Activated CD8-positive, alpha-beta T cell treated with anti-CD3 and anti-CD28 coated beads for 36 hours (primary cell): Measurements from ENCODE around the gene CYP2B6. TPM values are rescaled to one million over a fixed set of nuclear protein-coding genes. Genes with fewer than 3 reads are reported as not detected.
"Not testable (repeated sequence)": the region's sequence is repeated elsewhere in the genome, so short reads cannot be mapped to it uniquely, and the experiment has no call there.

Experiments used
- ATAC-seq: fragments of 200-7000 bp; cut with Tn5 transposase; one replicate; pipeline ENCODE4 v1.10.0; 2021; ENCODE audit warnings: mild to moderate bottlenecking, moderate library complexity
- CTCF ChIA-PET: fragments of 350-600 bp; sonication (Branson Sonifier 250); formaldehyde crosslinking; loops from one replicate; lab custom pipeline; 2021; ENCODE audit warnings: antibody characterized with exemption; lab: Charles Lee
- POLR2A ChIA-PET: fragments of 350-600 bp; sonication (Branson Sonifier 250); formaldehyde crosslinking; loops from one replicate; lab custom pipeline; 2021; ENCODE audit warnings: antibody characterized with exemption; lab: Charles Lee
- DNase-seq: peaks from one replicate; pipeline ENCODE4 v3.0.0-alpha.2; 2020
- H3K27ac Mint-ChIP-seq: one replicate; pipeline ENCODE4 v1.8.0; 2021; ENCODE audit warnings: mild to moderate bottlenecking, mixed read lengths
- H3K27me3 Mint-ChIP-seq: one replicate; pipeline ENCODE4 v1.8.0; 2021; ENCODE audit warnings: mixed read lengths
- H3K36me3 Mint-ChIP-seq: one replicate; pipeline ENCODE4 v1.8.0; 2021; ENCODE audit warnings: low read depth, mixed read lengths
- H3K4me1 Mint-ChIP-seq: one replicate; pipeline ENCODE4 v1.8.0; 2021; ENCODE audit warnings: low read depth, mixed read lengths
- H3K4me3 Mint-ChIP-seq: one replicate; pipeline ENCODE4 v1.8.0; 2021; ENCODE audit warnings: mild to moderate bottlenecking, moderate library complexity, mixed read lengths
- H3K9me3 Mint-ChIP-seq: one replicate; pipeline ENCODE4 v1.8.0; 2021; ENCODE audit warnings: mixed read lengths
- intact Hi-C: fragments of 100-400 bp; cut with micrococcal nuclease; formaldehyde crosslinking; loops from one replicate; pipeline ENCODE4 v1.10.0; 2022
- total RNA-seq, 2 experiments: library from RNA; stranded (reverse); gene quantifications; one replicate each; pipeline ENCODE4 v1.2.3, GENCODE V29; 2021
- TF ChIP-seq, protein P1 (sequence below): fragments of 200-600 bp; IDR thresholded peaks from one replicate; pipeline ENCODE4 v1.8.0; 2022; ENCODE audit warnings: antibody characterized with exemption, mild to moderate bottlenecking

Gene CYP2B6
- total RNA-seq, 2 experiments from 2014 or later: not detected

DNA sequence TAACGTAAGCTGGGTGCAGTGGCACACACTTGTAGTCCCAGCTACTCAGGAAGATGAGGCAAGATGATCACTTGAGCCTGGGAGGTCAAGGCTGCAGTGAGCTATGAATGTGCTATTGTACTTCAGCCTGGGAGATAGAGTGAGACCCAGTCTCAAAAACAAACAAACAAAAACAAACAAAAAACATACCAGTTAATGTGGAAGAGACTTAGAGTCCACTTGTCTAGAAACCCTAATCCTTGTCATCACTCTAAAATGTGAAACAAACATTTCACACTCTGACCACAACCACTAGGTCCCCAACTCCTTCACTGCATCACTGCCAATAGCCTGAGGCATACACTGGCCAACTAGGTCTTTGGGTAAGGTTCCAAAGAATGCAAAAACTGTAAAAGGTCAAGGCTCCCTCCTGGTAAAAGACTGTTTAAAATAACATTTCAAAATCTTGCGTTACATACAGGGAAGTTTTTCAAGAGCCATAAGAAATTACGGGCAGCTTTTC lies 28.6 kb upstream of the CYP2B6 start:
- H3K4me3 Mint-ChIP-seq: no peak overlapping the region
- CTCF ChIA-PET: interaction anchor here (1.8 kb wide), 1 partner anchor 12 kb away, joined by 7 read pairs; no protein-coding TSS in a partner anchor
- H3K4me1 Mint-ChIP-seq: peaks cover under 1% of the 10 kb centered on the region
- peaks cover 8% of the 10 kb centered on the region for H3K27me3 Mint-ChIP-seq
- H3K27ac Mint-ChIP-seq: no peak overlapping the region
- peaks cover 3% of the 10 kb centered on the region for H3K9me3 Mint-ChIP-seq
- no peaks in the 10 kb centered on the region for H3K36me3 Mint-ChIP-seq
- ATAC-seq (no peak), DNase-seq (no peak)
- TF ChIP-seq, protein P1, sequence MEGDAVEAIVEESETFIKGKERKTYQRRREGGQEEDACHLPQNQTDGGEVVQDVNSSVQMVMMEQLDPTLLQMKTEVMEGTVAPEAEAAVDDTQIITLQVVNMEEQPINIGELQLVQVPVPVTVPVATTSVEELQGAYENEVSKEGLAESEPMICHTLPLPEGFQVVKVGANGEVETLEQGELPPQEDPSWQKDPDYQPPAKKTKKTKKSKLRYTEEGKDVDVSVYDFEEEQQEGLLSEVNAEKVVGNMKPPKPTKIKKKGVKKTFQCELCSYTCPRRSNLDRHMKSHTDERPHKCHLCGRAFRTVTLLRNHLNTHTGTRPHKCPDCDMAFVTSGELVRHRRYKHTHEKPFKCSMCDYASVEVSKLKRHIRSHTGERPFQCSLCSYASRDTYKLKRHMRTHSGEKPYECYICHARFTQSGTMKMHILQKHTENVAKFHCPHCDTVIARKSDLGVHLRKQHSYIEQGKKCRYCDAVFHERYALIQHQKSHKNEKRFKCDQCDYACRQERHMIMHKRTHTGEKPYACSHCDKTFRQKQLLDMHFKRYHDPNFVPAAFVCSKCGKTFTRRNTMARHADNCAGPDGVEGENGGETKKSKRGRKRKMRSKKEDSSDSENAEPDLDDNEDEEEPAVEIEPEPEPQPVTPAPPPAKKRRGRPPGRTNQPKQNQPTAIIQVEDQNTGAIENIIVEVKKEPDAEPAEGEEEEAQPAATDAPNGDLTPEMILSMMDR: no peak
- intact Hi-C loops: no loop called here
- POLR2A ChIA-PET: no interaction called here

DNA sequence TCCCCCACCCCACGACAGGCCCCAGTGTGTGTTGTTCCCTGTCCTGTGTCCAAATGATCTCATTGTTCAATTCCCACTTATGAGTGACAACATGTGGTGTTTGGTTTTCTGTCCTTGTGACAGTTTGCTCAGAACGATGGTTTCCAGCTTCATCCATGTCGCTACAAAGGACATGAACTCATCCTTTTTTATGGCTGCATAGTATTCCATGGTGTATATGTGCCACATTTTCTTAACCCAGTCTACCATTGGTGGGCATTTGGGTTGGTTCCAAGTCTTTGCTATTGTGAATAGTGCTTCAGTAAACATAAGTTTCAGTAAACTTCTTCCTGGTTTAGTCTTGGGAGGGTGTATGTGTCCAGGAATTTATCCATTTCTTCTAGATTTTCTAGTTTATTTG lies 26.7 kb upstream of the CYP2B6 start:
- DNase-seq, H3K36me3 Mint-ChIP-seq, POLR2A ChIA-PET, intact Hi-C loops, CTCF ChIA-PET, H3K27ac Mint-ChIP-seq, H3K4me3 Mint-ChIP-seq, H3K9me3 Mint-ChIP-seq, ATAC-seq, H3K27me3 Mint-ChIP-seq: not testable (repeated sequence)
- peaks cover 11% of the 10 kb centered on the region for H3K4me1 Mint-ChIP-seq

DNA sequence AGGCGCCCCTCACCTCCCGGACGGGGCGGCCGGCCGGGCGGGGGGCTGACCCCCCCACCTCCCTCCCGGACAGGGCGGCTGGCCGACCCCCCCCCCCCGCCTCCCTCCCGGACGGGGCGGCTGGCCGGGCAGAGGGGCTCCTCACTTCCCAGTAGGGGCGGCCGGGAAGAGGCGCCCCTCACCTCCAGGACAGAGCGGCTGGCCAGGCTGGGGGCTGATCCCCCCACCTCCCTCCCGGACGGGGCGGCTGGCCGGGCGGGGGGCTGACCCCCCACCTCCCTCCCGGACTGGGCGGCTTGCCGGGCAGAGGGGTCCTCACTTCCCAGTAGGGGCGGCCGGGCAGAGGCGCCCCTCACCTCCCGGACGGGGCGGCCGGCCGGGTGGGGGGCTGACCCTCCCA lies 25.7 kb upstream of the CYP2B6 start:
- CTCF ChIA-PET: not testable (repeated sequence)

DNA sequence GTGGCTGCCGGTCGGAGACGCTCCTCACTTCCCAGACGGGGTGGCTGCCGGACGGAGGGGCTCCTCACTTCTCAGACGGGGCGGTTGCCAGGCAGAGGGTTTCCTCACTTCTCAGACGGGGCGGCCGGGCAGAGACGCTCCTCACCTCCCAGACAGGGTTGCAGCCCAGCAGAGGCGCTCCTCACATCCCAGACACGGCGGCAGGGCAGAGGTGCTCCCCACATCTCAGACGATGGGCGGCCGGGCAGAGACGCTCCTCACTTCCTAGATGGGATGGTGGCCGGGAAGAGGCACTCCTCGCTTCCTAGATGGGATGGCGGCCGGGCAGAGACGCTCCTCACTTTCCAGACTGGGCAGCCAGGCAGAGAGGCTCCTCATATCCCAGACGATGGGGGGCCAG lies 24.5 kb upstream of the CYP2B6 start:
- H3K27me3 Mint-ChIP-seq, POLR2A ChIA-PET, H3K36me3 Mint-ChIP-seq, CTCF ChIA-PET, DNase-seq, intact Hi-C loops, H3K4me3 Mint-ChIP-seq, ATAC-seq, H3K9me3 Mint-ChIP-seq, H3K27ac Mint-ChIP-seq: not testable (repeated sequence)
- peaks cover 33% of the 10 kb centered on the region for H3K4me1 Mint-ChIP-seq

More for the DNA sequence above, 25.7 kb upstream of the CYP2B6 start:
- intact Hi-C loops, H3K9me3 Mint-ChIP-seq, DNase-seq, H3K27ac Mint-ChIP-seq, POLR2A ChIA-PET, H3K27me3 Mint-ChIP-seq, H3K4me3 Mint-ChIP-seq, ATAC-seq, H3K36me3 Mint-ChIP-seq: not testable (repeated sequence)
- H3K4me1 Mint-ChIP-seq: peaks cover 21% of the 10 kb centered on the region

DNA sequence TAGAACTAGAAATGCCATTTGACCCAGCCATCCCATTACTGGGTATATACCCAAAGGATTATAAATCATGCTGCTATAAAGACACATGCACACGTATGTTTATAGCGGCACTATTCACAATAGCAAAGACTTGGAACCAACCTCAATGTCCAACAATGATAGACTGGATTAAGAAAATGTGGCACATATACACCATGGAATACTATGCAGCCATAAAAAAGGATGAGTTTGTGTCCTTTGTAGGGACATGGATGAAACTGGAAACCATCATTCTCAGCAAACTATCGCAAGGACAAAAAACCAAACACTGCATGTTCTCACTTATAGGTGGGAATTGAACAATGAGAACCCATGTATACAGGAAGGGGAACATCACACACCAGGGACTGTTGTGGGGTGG lies 23.0 kb upstream of the CYP2B6 start:
- peaks cover 33% of the 10 kb centered on the region for H3K4me1 Mint-ChIP-seq
- H3K9me3 Mint-ChIP-seq, ATAC-seq, CTCF ChIA-PET, DNase-seq, H3K4me3 Mint-ChIP-seq, H3K36me3 Mint-ChIP-seq, H3K27me3 Mint-ChIP-seq, intact Hi-C loops, H3K27ac Mint-ChIP-seq, POLR2A ChIA-PET: not testable (repeated sequence)

DNA sequence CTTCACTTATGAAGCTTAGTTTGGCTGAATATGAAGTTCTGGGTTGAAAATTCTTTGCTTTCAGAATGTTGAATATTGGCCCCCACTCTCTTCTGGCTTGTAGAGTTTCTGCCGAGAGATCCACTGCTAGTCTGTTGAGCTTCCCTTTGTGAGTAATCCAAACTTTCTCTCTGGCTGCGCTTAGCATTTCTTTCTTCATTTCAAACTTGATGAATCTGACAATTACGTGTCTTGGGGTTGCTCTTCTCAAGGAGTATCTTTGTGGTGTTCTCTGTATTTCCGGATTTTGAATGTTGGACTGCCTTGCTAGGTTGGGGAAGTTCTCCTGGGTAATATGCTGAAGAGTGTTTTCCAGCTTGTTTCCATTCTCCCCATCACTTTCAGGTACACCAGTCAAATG lies 21.4 kb upstream of the CYP2B6 start:
- intact Hi-C loops, H3K9me3 Mint-ChIP-seq, ATAC-seq: not testable (repeated sequence)

DNA sequence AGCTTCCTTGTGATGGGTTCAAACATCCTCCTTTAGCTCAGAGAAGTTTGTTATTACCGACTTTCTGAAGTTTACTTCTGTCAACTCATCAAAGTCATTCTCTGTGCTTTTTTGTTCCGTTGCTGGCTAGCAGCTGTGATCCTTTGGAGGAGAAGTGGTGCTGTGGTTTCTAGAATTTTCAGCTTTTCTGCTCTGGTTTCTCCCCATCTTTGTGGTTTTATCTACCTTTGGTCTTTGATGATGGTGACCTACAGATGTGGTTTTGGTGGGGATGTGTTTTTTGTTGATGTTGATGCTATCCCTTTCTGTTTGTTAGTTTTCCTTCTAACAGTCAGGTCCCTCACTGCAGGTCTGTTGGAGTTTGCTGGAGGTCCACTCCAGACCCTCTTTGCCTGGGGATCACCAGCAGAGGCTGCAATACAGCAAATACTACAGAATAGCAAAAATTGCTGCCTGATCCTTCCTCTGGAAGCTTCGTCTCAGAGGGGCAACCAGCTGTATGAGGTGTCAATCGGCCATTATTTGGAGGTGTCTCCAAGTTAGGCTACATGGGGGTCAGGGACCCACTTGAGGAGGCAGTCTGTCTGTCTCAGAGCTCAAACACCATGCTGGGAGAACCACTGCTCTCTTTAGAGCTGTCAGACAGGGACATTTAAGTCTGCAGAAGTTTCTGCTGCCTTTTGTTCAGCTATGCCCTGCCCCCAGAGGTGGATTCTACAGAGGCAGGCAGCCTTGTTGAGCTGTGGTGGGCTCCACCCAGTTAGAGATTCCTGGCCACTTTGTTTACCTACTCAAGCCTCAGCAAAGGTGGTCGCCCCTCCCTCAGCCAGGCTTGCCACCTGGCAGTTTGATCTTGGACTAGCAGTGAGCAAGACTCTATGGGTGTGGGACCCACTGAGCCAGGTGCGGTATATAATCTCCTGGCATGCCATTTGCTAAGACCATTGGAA lies 20.4 kb upstream of the CYP2B6 start:
- intact Hi-C loops, H3K27ac Mint-ChIP-seq, H3K4me3 Mint-ChIP-seq, H3K36me3 Mint-ChIP-seq, H3K27me3 Mint-ChIP-seq, ATAC-seq, POLR2A ChIA-PET, H3K9me3 Mint-ChIP-seq: not testable (repeated sequence)
- CTCF ChIA-PET: interaction anchor here (1.4 to 1.7 kb wide), 2 partner anchors 20 to 174 kb away, joined by 4 read pairs; partner anchors contain the start of gene CYP2B6
- DNase-seq: peak; percentile 5
- H3K4me1 Mint-ChIP-seq: peaks cover 34% of the 10 kb centered on the region

More for the DNA sequence above, 21.4 kb upstream of the CYP2B6 start:
- Mint-ChIP-seq H3K27ac (peak overlapping the region; percentile 7), H3K4me1 (peaks cover 34% of the 10 kb centered on the region)
- H3K4me3 Mint-ChIP-seq, DNase-seq, H3K27me3 Mint-ChIP-seq, H3K36me3 Mint-ChIP-seq, POLR2A ChIA-PET: not testable (repeated sequence)
- CTCF ChIA-PET: interaction anchor here (1.4 to 1.7 kb wide), 2 partner anchors 21 to 175 kb away, joined by 4 read pairs; partner anchors contain the start of gene CYP2B6
